HG03520 (cell line): Measurements from ENCODE around the gene CDK6.

Experiments used
- ATAC-seq: cut with Tn5 transposase; IDR thresholded peaks from one replicate; pipeline ENCODE4 v1.9.1; 2021; ENCODE audit warnings: mild to moderate bottlenecking, moderate library complexity; ENCODE audit not compliant: unreplicated experiment

CDK6 gene

GRCh38 chr7:92827464-92828120, 8.8 kb downstream of the CDK6 start:
- no peak for ATAC-seq

DNA sequence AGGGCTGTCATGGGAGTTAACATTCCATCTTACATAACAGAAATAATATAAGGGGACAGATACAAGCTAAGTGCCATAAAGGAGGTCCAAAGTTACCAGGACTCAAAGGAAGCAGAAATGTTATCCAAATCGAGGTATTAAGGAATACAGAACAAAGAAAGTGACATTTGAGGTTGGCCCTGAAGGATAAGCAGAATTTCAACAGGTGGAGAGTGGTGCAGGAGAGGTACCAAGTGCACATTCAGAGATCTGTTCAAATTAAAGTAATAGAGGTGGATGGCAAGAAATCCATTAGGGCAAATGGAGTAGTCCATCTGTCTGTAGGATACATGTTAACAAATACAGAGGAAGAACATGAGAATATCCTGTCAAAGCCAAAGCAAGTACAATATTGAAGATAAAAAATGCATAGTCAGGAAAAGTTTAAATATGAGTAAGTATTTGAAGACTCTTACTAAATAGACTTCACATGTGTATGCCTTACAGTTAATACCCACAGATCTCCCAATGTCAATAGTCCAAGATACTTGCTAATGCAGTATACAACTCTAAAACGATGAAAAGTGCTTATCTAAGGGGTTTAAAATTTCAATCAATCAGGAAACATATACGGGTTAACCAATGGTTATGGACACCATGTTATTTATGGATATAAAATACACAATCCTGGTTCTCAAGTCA, 10.0 kb downstream of the CDK6 start:
- ATAC-seq = no peak

GRCh38 chr7:92824901-92825480, 11.4 kb downstream of the CDK6 start:
- no peak for ATAC-seq

DNA sequence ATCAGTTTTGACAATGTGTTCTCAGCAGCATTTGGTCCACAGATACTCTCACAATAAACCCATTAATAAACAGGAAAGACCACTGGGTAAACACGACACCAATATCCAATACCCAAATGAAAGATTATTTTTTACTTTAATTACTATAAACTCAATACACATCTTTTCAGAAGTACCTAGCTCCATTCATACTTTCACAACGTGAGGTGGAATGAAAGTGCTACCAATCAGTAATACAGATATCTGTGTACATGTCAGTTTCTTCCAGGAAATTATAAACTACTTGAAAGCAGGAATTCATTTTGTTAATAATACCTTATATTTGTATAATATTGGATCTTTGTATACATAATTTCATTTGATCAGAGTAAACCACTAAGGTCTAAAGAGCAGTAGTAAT, 11.9 kb downstream of the CDK6 start:
- no peak for ATAC-seq

GRCh38 chr7:92823042-92823441, 13.3 kb downstream of the CDK6 start:
- ATAC-seq = no peak

GRCh38 chr7:92820191-92820590, 16.2 kb downstream of the CDK6 start:
- ATAC-seq = no peak

DNA sequence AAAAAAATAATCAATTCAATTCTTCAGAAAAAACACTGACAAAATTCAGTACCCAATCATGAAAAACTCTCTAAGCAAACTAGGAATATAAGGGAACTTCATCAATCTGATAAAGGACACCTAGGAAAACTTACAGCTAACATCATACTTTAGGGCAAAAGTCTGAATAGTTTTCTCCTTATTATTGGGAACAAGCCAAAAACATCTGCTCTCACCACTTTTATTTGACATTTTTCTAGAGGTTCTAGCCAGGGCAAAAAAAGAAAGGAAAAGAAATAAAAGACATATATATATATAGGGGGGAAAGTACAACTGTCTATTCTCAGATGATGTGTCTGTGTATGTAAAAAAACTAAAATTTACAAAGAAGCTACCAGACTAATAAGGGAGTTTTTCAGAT, 19.0 kb downstream of the CDK6 start:
- no peak for ATAC-seq

- peak; percentile 36 for ATAC-seq
Measured at GRCh38 chr7:92815412-92815811, 21.0 kb downstream of the CDK6 start.

- ATAC-seq = peak; percentile 40
Measured at GRCh38 chr7:92813390-92814024, 22.9 kb downstream of the CDK6 start.

- no peak for ATAC-seq
Measured at GRCh38 chr7:92811158-92811557, 25.2 kb downstream of the CDK6 start.

DNA sequence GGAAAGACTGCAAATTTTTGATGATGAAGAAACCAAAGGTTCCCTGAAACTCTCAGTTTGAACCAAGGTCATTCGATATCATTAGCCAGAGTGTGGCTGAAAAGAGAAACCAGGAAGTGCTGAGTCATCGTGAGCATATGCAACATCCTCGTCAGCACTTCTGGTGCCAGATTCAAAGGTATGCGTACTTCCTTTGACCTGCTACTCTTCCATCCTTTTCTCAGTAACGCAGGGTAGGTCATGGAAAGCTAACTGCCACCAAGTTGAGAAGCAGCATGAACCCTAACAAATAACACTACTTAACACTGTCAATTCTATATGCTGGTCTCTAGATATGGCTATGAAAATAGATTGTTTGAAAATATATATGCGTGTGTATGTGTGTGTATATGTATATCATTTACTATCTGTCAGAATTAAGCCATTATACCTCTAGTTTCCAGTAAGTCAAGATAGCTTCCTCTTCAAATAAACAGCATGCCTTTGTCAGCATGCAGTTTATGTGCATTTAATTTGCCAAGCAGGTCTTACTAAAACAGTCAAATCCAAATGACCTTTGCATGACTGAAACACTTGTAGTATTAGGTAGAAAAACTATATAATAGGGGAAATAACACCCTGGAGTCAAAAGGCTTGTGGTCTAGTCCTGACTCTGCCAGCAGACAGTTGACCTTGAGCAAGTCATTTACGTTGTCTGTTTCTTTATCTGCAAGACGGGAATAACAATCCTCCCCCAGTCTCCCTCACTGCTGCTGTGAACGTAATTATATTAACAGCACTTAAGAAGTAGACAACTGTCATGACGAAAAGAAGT, 26.4 kb downstream of the CDK6 start:
- peak; percentile 73 for ATAC-seq

DNA sequence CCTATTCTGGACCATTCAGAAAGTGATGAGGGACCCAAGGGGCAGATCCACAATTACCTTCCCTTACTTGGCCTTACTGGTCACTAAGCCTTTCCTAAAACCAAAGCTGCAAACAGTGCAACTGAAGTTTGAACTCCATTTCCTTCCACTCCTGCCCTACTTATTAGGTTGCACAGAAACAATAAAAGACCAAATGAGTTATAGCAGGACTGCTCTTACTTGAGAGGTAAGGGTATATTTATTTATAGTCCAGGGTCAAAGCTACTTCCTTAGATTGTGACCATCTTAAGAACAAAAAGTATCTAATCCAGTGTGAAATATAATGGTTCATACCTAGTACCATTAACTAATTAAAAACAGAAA, 27.0 kb downstream of the CDK6 start:
- ATAC-seq = peak; percentile 15

GRCh38 chr7:92808635-92809034, 27.7 kb downstream of the CDK6 start:
- no peak for ATAC-seq

DNA sequence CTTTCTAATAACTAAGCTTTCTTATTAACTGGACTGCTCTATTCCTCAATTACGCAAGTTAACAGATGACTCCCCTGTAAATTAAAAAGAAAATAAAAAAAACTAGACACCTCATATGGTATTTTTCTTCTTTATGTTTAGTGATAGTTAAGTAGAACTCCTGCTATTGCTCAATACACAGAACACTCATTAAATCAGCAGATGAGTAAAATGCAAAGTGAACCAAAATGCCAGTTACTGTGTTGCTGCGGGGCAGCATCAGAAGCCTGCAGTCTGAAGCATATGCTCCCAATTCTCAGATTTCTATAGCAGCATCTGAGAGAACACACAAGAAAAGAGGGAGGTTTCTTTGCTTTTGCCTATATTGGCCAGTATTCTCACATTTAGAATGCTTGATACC, 28.4 kb downstream of the CDK6 start:
- ATAC-seq = no peak

GRCh38 chr7:92806496-92806895, 29.9 kb downstream of the CDK6 start:
- no peak for ATAC-seq

DNA sequence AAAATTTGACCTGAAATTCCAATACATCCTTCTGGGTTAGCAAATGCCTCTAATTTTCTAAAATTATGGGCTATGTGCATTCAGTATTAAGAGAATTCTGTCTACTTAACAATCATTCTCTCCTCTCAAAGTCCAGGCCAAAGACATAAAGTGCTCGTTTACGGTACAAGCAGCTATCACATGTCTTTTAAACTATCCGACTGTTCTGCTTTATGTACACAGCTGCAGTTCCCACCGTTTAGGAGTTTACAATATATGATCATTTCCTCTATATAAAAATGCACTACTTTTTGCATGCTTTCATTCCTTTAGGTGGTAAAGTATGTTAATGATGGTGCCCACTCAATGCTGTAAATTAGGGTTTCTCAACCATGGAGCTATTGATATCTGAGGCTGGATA, 34.0 kb downstream of the CDK6 start:
- ATAC-seq = no peak

GRCh38 chr7:92799446-92800211, 36.7 kb downstream of the CDK6 start:
- ATAC-seq = no peak

DNA sequence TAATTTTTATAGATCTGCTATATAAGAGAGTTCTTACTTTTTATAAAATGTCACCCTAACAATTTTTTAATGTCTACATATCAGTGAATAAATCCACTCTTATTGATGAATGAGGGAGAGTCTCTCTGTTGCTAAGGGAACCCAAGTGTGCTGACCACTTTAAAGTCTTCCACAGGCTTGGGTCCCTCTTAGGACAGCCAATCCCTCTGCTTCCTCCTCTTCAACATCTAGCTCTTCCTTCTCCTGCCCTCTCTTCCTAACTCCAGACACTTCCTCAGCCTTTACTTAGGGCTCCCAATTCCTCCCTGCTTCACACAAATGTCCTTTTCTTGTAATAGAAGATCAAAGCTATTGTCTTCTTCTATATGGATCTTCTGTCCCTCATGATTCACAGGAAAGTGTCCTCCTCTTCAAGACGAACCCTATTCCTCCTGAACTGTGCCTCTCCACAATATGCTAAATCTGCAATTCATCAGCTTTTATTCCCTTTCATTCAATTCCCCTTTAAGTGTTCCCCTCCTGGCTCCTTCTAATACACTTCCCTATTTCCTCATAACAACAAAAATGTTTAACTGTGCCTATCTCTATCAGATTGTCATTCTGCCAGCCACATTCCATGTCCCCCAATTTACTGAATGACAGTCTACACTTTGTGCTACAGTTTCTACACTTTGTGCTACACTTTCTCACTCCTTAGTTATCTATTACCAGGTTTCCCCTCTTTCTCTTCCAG, 37.7 kb downstream of the CDK6 start:
- ATAC-seq = no peak

- ATAC-seq = peak; percentile 38
Measured at GRCh38 chr7:92797693-92798092, 38.7 kb downstream of the CDK6 start.

DNA sequence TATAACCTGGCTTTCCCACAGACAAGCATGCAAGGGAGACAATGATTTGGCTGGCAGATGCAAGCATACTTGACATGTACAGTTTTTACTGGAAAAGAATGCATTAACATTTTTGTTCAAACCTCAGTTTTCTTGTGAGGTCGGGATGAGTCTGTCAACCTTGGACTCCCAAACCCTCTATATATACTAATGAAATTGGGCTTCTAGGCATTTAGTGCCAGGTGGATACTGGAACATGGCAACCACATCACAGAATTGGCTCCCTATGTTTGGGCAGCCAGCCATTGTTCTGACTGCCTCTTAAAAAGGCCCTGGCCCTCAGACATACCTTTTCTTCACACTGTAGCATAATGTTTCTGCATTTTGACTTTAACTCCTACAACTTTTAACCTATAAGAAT, 39.1 kb downstream of the CDK6 start:
- ATAC-seq = peak; percentile 22
